Effector CD4-positive, alpha-beta T cell (primary cell): ENCODE results near the gene SESN1.

ENCODE experiments used
- DNase-seq: peaks from one replicate; pipeline ENCODE4 v3.0.0-alpha.2; 2020

SESN1 gene

DNA sequence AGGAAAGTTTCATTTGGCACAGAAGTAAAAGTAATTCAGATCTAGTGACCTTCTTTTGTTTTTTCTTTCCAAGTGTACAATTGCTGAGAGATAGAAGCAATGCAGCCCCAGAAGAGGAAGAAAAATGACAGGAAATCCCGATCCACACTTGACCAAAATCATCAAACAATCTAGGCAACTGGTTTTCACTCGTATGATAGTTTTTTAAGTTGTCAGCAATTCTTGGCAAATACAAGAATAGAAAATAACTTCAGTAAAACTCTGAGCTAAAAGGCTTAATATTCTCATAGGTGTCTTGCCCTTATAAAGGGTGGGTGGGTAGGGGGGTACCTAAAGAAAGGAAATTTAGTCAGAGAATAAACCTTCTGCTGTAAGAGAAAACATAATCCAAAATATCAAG is 36.0 kb downstream of the SESN1 start:
- DNase-seq = no peak

DNA sequence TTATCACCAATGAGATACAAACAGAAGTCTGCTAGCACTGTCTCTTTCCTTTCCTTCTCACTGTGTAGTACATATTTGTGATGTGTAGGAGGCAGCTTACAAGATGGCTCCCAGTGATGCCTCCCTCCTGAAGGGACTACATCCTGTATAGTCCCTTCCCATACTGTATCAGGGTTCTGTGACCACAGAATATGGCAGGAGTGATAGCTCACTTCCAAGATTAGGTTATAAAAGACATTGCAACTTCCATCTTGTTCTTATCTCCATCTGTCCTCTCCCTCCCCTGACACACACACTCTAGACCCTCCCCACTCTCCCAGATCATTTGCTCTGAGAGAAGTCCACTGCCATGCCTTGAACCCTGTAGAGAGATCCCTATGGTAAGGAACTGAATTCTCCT is 38.0 kb downstream of the SESN1 start:
- DNase-seq = no peak

DNA sequence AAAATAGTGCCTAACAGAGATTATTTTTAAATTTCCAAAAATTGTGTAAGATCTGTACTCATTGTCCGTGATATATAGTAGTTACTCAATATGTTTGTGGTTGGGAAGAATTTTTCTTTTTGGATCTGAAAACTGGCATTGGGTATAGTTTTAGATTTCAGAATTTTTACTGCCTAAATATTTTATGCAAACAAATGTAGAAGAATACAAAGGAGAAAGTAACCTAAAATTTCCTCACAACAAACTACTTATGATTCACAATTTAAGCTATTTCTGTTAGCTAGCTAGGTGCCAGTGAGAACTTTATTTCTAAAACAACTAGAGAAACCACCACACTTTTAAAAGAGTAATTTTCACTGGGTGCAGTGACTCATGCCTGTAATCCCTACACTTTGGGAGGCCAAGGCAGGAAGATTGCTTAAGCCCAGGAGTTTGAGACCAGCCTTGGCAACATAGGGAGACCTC is 38.8 kb downstream of the SESN1 start:
- DNase-seq = no peak

DNA sequence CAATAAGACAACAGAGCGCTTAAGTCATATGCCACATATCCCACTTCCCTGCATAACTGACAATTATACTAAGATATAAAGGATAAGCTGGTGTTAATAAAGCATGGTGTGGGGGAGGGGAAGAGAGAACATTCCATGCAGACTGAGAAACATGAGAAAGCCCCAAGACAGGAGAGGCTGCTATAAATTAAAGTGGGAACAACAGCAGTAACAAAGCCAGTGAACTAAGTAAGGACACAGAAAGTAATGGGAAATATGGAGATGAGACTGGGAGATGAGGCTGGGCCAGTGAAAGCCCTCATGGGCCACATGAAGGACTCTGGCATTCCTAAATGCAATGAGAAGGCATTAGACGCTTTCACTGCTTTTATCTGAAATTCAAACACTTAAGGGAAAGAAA is 41.3 kb downstream of the SESN1 start:
- DNase-seq = no peak

DNA sequence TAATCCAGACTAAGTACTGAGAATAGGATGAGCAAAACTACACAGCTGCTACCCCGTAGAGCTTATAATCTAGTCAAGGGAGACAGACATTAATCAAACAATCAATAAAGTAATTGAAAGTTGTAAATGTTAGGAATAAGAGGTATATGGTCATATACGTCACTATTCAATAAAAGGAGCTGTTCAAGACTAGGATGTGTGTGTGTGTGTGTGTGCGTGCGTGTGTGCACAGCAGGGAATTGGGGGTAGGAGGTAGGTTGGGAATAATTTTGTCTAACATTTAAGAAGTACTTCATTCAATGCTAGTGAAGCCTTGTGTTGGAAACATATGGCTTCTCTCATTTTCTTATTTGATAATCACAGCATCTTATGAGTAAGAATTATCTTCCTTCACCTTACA is 41.8 kb downstream of the SESN1 start:
- no peak for DNase-seq

DNA sequence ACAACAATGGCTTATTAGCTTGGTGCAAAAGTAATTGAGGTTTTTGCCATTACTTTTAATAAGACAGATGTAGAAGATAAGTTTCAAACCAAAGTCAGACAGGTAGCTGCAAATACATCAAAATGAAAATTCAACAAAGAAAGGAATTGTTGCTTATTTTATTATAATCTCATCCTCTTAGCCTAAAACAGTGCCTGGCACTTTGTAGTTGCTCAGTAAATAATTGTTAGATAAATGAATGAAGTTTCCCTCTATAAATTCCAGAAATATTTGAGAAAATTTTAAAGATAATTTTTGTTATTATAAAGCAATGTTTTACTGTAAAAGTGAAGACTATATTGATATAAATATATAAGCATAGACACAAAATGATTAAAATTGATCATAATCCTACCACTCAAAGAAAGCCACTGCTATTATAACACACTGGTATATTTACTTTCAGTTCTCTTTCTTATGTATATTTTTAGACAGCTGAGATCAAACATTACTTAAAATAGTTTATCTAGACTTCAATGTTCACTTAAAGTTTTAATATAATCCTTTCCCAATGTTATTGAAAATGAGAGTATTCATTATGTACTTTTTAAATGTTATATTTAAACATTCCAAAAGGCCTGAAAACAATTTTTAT is 42.5 kb downstream of the SESN1 start:
- no peak for DNase-seq

DNA sequence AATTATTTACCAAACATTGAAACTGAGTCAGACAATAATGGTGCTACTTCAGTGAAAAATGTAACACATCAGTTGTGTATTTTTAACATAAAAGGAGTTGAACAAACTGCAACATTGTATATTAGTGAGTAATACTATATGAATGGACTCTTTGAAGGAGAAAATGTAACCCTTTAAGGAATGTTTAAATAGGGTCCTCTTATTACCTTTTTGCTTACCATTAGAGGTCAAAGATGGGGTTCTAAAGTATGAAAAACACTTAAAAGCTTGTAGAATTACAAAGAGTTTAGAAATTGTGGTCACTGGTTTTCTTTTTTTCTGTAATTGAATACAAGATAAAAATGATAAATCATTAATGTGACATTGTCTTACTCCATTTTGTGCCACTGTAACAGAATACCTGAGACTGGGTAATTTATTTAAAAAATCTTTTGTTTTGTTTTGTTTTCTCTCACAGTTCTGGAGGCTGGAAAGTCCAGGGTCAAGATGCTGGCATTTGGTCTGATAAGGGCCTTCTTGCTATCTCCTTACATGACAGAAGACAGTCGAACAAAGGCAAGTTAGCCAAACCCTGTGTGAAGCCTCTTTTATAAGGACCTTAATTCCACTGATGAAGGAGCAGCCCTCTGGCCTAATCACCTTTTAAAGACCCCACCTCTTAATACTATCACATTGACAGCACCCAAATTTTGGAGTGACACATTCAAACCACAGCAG is 43.2 kb downstream of the SESN1 start:
- no peak for DNase-seq

DNA sequence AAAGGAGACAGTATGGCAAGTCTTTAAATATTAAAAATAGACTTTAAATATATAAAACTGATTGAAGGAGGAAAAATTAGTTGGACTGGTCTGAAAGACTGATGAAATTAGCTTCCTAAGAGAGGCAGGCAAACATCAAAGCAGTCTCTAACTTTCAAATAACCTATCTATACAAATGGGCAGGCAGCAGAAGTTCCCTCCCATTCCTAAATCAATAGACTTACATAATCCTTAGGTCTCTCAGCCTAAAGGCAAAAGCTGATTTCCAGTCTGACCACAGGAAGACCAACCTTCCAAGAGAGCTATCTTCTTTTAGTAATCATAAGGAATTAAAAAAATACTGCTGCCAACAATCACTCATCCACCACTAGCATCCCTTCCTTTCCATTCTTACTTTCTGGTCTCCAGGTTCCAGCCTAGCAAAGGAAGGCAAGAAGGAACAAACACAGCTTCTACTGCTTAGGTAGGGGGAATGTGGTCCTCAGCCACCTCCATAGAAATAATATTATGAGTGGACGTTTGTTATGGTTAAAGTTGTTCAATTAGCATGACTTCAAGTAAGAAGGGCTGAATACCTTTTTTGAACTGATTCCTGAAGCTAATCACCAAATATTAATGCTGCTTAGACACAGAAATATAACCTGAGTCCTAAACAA is 44.1 kb downstream of the SESN1 start:
- DNase-seq = no peak

DNA sequence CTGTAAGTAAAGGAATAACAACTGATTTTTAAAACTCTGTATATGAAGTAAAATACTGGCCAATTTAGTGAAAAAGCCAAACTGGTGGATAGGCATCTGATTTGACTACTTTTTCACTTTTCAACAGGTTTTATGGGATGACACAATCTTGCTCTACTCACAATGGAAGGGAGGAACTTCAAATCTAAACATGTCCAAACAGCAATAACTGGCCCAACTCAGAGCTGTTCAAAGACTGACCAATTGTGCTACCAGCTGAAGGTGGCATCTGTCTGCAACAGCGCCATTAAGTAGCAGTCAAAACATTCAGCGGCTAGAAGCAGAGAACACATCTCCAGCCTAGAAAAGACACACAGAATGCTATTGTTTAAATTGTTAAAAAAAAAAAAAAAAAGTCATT is 44.6 kb downstream of the SESN1 start:
- DNase-seq = no peak

DNA sequence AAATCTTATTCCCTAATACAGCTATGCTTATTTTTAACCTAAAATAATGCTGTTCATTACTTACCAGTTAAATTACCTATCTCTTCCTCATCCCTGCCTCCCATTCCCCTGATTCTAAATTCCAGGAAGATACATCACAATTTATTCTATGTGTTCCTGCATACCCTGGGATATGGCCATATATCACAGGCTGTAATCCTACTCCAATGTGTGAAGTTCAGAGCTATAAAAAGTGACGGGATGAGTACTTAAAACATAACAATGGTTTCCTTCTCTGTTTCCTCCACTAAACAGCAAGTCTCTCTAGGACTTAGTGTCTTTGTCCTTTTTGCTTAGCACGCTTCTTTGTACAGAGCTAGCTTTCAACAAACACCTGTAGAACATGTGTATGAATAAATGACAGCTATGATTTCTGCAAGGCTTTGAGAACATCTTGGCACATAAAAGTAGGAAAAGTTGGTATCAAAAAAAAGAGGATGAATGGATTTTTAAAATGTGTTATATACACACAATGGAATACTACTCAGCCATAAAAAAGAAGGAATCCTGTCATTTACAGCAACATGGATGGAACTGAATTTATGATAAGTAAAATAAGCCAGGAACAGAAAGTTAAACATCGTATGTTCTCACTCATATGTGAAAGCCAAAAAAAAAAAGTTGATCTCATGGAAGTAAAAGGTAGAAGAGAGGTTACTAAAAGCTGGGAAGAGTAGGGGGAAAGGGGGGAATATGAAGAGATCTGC is 45.8 kb downstream of the SESN1 start:
- no peak for DNase-seq

DNA sequence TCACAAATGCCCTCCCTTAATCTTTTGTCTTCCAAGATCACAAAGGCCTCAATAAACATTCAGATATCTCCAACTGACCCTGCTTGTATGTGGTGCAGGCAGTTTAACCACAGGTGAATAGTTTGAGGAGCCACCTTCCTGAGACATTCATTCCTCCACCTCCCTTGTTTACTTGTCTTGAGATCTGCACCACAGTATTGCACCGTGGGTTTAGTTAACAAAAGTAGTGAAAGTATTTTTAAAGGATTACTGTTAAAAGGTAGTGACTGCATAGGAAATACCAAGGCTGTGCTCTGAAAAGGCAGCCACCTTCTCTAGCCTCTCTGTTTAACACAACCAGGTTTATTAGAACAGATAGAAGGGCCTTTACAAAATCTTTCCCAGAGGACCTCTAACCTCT is 46.5 kb downstream of the SESN1 start:
- no peak for DNase-seq

DNA sequence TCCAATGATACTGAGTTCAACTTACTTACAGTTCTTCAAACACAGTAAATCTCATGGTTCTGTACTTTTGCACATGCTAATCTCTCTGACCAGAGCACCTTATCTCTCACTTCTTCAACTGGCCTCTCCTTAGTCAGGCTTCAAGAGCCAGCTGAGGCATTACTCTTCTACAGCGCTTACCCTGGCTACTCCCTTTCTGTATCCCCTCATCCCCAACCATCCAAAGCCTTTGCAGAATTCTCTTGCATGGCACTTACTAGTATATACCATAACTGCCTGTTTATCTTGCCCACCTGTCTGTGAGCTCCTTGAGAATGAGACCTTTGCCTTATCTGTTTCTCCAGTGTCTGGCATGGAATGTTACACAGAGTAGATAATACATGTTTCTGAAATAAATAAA is 49.2 kb downstream of the SESN1 start:
- DNase-seq = no peak

DNA sequence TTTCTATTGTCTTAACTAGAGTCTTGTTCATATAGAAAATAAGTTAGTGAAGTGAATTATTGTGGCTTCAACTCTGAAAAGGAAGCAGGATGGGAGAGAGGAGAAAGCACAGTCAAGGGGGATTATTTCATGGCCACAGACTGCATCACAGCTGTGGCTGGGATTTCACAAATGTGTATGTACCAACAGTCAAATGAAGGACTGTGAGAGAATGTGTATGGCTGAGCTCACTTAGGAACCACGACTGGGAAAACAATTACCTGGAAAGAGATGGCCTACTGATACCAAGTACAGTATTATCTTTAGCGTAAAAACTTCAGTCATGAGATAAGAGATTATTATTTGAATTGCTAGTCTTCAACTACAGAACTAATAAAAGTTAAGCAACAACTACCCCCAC is 54.9 kb downstream of the SESN1 start:
- no peak for DNase-seq

DNA sequence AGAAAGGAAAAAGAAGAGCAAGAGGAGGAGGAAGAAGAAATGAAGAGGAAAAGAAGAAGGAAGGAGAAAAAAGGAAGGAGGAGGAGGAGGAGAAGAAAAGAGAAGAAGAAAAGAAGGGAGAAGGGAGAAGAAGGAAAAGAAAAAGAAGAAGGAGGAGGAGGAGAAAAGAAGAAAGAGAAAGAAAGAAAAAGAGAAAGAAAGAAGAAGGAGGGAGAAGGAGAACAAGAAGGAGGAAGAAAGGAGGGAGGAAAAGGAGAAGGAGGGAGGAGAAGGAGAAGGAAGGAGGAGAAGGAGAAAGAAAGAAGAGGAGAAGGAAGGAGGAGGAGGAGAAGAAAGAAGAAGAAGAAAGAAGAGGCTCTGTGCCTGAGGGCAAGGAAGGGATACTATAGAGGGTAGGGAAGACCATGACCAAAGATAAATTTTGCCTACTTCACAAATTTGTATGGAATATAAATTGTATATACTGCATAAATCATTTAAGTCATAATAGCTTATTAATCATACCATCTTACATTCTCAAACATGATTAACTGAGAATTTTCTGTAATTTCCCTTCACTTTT is 55.7 kb downstream of the SESN1 start:
- DNase-seq = no peak

DNA sequence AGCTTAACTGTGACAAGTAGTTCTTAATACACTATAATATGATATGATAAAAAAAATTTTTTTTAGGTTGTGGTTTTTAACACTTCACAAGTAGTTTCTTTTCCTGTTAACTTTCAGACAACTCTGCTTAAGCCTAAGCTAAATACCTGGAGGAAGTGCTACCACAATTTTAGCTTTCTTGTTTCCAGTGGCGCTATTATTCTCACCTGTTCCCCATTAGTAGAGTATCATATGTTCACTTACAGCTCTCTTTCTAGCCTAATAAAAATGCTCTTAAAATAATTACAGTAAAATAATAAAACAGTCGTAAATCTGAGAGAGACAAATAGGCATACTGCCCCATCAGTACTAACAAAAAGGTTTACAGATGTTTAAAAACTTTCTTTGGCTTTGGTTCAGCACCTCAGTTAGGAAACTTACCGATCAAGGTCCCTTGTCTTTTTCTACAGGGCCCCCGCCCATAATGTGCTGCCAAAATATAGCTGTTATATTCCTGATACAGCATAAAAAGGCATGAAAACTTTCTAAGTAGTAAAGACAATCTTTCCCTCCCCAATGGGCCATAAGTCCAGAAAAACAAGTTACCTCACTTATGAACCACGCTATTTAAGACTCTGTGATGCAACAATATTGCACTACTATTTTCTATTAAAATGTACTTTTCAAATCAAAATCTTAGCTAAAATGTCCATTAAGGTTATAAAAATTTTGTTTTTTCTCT is 57.9 kb downstream of the SESN1 start:
- no peak for DNase-seq

DNA sequence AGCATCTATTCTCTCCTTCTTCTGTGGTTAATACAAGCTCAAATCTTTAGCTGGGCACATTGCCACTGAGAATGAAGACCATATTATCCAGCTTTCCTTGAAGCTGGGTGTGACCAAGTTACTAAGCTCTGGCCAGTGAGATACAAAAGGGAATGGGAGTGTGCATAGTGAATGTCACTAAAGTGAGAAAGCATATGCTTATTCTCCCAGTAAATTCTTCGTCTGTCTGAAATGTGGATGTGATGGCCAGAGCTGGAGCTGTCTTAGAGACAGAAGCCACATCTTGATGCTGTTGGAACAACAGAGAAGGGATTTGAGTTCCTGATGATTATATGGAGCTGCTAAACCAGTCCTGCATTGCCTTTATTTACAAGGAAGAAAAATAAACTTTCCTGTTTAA is 60.1 kb downstream of the SESN1 start:
- no peak for DNase-seq

DNA sequence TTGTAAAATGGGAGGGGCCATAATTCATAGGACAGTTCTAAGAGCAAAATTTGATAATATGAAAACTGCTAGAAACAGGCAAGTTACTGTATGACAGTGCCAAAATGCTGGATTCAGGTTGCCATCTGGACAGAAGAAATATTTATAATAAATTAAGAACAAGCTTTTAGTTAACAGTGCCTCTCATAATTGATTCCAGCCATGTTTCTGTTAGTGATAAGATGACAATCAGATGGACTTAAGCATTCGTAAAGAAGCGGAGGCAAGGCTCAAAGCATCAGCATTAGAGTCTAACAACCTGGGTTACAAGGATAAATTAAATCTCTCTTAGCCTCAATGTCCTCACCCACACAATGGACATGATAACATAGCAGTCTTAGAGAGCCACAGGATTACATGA is 61.0 kb downstream of the SESN1 start:
- no peak for DNase-seq

DNA sequence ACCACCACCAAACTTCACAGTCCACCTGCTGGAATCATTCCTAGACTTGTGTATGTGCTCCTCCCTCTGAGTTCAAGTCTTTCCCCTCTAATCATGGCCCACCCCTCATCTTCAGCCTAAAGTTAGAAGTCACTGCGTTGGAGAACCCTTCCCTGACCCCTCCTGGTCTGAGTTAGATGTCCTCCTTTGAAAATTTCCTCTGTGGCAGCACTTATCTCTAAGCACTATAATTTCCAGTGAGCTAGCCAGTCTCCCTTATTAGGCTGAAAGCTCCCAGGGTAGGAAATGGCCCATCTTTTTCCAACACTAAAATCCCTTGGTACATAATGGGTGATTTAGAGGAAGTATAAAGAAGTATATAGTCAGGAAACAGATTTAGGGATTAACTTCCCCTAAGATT is 63.2 kb downstream of the SESN1 start:
- no peak for DNase-seq

DNA sequence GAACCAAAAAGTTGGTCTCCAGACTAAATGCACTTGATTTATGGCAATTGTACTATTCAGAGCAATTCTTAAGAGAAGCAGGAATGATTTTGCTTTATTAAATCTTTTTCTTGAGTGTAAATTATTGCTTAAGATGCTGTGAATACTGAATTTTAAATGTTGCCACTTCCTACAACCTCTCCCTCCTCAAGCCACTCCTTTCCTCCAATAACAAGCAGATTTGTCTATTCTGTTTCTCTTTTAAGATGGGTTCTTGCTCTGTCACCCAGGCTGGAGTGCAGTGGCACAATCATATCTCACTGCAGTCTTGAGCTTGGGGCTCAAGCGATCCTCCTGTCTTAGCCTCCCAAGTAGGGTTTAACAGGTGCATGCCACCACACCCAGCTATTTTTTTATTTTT is 65.3 kb downstream of the SESN1 start:
- no peak for DNase-seq

DNA sequence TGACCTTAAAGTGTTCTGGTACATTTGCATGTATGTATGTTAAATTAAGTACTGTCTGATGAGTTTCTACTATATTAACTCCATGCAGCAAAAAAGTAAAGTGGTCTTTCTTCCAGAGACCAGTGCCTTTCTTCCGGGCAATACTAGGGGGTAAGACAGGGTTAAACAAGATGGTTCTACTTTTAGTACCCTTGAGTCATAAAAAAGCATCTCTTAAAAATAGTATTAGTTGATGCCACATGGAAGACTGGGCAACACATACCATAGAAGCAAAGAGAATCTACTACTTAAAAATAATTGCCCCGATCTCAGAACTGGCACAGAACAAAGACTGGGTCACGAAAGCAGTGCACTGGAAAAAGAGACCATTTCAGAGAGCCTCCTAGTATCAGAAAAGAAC is 66.2 kb downstream of the SESN1 start:
- DNase-seq = no peak

DNA sequence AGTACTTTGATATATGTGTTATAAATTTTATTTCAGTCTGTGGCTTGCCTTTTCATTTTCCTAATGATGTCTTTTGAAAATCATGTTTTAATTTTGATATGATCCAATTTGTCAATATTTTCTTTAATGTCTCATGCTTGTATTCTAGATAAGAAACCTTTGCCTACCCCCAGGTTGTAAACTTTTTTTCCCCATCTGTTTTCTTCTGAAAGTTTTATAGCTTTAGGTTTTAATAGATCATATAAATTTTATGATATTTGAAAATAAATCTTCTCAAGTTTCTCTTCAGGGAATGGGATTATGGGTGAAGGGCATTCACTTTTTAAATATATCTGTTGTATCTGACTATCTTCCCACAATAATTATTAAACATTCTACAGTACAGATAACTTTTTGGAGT is 66.7 kb downstream of the SESN1 start:
- DNase-seq = no peak

DNA sequence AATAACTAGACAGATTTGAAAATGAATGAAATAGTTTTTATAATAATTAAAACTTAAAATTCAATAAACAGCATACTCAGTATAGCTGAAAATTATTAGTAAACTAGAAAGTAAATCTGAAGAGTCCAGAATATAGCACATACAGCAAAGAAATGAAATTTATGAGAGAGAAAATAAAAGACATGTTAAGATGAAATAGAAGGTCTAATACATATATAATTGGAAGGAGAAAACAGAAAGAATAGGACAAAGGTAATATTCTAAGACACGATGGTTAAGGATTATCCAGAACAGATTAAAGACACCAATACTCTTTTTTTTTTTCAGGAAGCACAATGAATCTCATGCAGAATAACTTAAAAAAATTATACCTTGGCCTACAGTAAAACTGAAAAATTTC is 69.0 kb downstream of the SESN1 start:
- DNase-seq = no peak

DNA sequence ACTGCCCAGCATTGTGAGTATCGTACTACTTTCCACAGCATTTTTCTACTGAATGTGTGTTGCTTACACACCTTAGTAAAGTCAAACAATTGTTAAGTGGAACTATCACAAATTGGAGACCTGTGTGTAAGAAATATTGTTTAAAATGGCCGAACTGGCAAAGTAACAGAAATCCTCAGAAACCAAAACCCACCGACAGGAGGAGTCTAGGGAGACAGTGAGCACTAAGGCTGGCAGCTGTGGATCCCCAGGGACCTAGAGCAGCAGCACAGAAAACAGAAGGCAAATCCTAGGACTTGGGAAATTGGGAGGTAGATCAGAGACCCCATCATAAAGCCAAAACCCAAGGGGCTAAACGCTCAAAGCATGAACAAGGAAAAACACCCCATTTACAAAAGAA is 69.9 kb downstream of the SESN1 start:
- DNase-seq = no peak
